GM18907 (cell line): ENCODE results near the gene CFAP58.

Experiments
- ATAC-seq: cut with Tn5 transposase; IDR thresholded peaks from one replicate; pipeline ENCODE4 v1.9.1; 2021; ENCODE audit warnings: mild to moderate bottlenecking, moderate library complexity; ENCODE audit not compliant: unreplicated experiment

CFAP58 gene

GRCh38 chr10:104472957-104473745 lies 119.5 kb downstream of the CFAP58 start:
- no peak for ATAC-seq

DNA sequence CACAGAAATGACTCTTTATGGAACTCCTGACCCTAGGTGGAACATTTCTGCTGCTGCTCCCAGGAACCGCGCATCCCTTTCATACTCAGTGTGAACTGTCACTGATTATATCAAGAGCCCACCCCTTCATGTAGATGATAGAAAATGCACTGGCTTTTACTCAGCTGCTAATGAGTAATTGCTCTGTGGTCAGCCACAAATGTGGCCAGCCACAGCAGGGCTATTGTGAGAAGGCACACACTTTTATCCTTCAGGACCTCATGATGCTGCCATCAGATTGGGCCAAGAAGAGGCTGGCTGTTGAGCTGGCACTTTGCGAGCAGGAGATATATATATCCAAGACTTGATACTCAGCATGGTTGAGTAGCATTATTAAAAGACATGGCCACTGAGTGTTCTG lies 124.7 kb downstream of the CFAP58 start:
- no peak for ATAC-seq

- ATAC-seq = no peak
These were observed 126.4 kb downstream of the CFAP58 start for GRCh38 chr10:104479906-104480593.

DNA sequence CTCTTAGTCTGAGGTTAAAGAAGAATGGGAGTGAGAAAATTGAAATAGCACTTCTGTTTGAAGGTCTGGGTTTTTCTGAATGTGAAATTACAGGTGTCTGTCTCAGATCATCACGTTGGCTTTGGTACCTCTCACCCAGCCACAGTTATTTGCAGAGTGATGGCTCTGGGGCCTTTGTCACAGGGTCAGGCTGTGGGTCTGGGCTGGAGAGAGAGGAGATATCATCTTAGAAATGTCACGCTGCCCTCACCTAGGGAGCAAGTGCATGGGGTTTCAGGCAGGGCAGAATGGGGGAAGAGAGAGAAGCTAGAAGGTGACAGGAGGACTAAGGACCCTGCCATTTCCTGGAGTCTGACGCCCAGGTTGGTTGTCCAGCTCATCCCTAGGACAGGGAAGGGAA lies 127.2 kb downstream of the CFAP58 start:
- no peak for ATAC-seq

GRCh38 chr10:104483582-104483981 lies 129.9 kb downstream of the CFAP58 start:
- ATAC-seq = no peak

GRCh38 chr10:104485632-104486031 lies 132.0 kb downstream of the CFAP58 start:
- no peak for ATAC-seq

DNA sequence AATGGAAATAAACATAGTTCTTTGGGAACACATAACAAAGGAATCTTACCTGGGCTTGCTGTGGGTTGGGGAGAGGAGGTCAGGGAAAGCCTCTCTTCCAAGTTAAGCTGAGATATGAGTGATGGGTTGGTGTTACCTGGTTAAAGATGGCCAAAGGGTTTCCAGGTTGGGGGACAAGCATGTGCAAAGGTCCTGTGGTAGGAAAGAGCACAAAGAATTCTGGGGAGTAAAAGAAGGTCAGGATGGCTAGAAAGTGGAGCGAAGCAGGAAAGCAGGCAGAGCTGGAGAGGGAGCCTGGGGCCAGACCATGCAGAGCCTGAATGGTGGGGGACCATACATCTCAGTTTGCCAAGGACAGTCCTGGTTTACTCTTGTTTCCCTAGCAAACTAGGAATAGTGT lies 133.2 kb downstream of the CFAP58 start:
- ATAC-seq = no peak

GRCh38 chr10:104487794-104488438 lies 134.3 kb downstream of the CFAP58 start:
- no peak for ATAC-seq

DNA sequence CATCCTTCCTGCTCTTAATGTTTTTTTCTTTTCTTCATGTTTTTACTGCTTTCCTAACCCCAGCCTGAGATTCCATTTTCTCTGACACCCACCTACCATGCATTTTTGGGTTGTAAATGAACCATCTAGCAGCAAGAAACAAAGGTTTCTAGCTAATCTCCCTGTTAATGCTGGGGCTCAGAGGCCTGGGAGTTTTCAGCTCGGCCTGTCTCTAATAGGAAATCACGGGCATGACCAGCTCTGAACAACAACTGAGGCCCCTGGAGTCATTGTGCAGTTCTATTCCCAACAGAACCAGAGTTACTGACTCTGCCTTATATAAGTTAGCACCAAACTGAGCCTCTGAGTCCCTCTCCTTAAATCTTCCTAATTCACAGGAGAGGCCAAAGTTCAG lies 134.8 kb downstream of the CFAP58 start:
- no peak for ATAC-seq

GRCh38 chr10:104492329-104492940 lies 138.8 kb downstream of the CFAP58 start:
- no peak for ATAC-seq

GRCh38 chr10:104498347-104499081 lies 144.9 kb downstream of the CFAP58 start:
- ATAC-seq = no peak

- no peak for ATAC-seq
These were observed 147.8 kb downstream of the CFAP58 start for GRCh38 chr10:104501449-104501848.

- no peak for ATAC-seq
These were observed 148.4 kb downstream of the CFAP58 start for GRCh38 chr10:104501864-104502579.

DNA sequence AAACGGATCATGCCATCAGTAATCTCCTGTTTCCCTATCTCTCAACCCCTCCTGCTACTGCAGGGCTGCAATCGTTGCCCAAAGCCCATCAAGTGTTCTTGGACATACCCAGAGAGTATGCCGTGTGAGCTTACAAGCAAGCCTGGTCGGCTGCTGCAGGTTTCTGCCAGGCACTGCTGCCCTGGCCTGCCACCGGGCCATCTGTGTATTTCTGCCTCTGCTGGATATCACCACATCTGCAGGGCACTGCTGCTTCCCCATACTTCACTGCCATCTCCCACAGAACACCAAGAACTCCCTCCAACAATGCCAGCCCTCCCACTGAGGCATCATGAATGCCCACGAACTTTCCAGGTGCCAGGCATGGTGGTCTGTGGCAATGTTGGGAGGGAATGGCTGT lies 149.3 kb downstream of the CFAP58 start:
- no peak for ATAC-seq
